Stimulated activated naive CD8-positive, alpha-beta T cell treated with anti-CD3 and anti-CD28 coated beads, Interleukin-15, Interleukin-2, amounts not matched to agents 100 ng/mL and 50 ng/mL, for 24 hours (primary cell): ENCODE results near the gene ZIC1.

ENCODE experiments used
- H3K27ac Mint-ChIP-seq: one replicate; pipeline ENCODE4 v1.8.0; 2021; ENCODE audit warnings: mild to moderate bottlenecking, mixed read lengths
- H3K27me3 Mint-ChIP-seq: one replicate; pipeline ENCODE4 v1.8.0; 2021; ENCODE audit warnings: mixed read lengths
- H3K36me3 Mint-ChIP-seq: one replicate; pipeline ENCODE4 v1.8.0; 2021; ENCODE audit warnings: low read depth, mixed read lengths
- H3K4me1 Mint-ChIP-seq: one replicate; pipeline ENCODE4 v1.8.0; 2021; ENCODE audit warnings: low read depth, mixed read lengths
- H3K4me3 Mint-ChIP-seq: one replicate; pipeline ENCODE4 v1.8.0; 2021; ENCODE audit warnings: mild to moderate bottlenecking, mixed read lengths
- H3K9me3 Mint-ChIP-seq: one replicate; pipeline ENCODE4 v1.8.0; 2021; ENCODE audit warnings: mixed read lengths

The ZIC1 gene

GRCh38 chr3:147426931-147427330, 17.8 kb downstream of the ZIC1 start:
- Mint-ChIP-seq H3K4me1 (no peaks in the 10 kb centered on the region), H3K27ac (no peak overlapping the region), H3K36me3 (no peaks in the 10 kb centered on the region), H3K4me3 (no peak overlapping the region), H3K9me3 (peaks cover 7% of the 10 kb centered on the region), H3K27me3 (peaks cover 42% of the 10 kb centered on the region)

DNA sequence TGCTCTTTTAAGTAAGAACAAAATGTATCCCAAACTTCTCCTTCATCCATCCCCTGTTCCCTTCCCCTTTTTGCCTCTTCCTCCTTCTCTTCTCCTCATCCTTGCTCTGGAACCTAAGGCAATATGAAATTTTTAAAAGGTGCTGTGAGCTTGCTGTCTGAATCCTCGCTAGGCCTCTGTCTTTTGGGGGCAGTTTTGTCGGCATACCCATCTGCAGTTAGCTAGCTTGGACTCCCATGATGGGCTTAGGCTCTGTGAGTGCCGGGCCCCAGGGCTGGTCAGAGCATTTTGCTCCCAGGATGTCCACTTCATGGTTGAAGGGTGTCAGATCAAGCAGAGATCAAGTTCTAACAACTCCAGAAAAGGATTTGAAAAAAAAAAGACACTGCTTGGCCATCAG, 18.6 kb downstream of the ZIC1 start:
- Mint-ChIP-seq H3K4me3 (no peak overlapping the region), H3K27ac (no peak overlapping the region), H3K4me1 (no peaks in the 10 kb centered on the region), H3K9me3 (peaks cover 7% of the 10 kb centered on the region), H3K27me3 (peaks cover 40% of the 10 kb centered on the region), H3K36me3 (no peaks in the 10 kb centered on the region)

GRCh38 chr3:147428326-147428725, 19.2 kb downstream of the ZIC1 start:
- H3K27me3 Mint-ChIP-seq: peaks cover 34% of the 10 kb centered on the region
- H3K27ac Mint-ChIP-seq: no peak overlapping the region
- H3K9me3 Mint-ChIP-seq: peaks cover 7% of the 10 kb centered on the region

GRCh38 chr3:147428754-147429153, 19.6 kb downstream of the ZIC1 start:
- Mint-ChIP-seq H3K9me3 (peaks cover 7% of the 10 kb centered on the region), H3K36me3 (no peaks in the 10 kb centered on the region), H3K4me1 (no peaks in the 10 kb centered on the region), H3K4me3 (no peak overlapping the region), H3K27ac (no peak overlapping the region), H3K27me3 (peaks cover 29% of the 10 kb centered on the region)

More at GRCh38 chr3:147428326-147428725, 19.2 kb downstream of the ZIC1 start:
- H3K36me3 Mint-ChIP-seq: no peaks in the 10 kb centered on the region
- H3K4me1 Mint-ChIP-seq: no peaks in the 10 kb centered on the region
- no peak overlapping the region for H3K4me3 Mint-ChIP-seq

- no peak overlapping the region for H3K4me3 Mint-ChIP-seq
- peaks cover 14% of the 10 kb centered on the region for H3K27me3 Mint-ChIP-seq
- no peaks in the 10 kb centered on the region for H3K36me3 Mint-ChIP-seq
- H3K27ac Mint-ChIP-seq: no peak overlapping the region
- no peaks in the 10 kb centered on the region for H3K4me1 Mint-ChIP-seq
- H3K9me3 Mint-ChIP-seq: peaks cover 7% of the 10 kb centered on the region
Observed at GRCh38 chr3:147431751-147432150, 22.6 kb downstream of the ZIC1 start.

GRCh38 chr3:147447224-147447623, 38.1 kb downstream of the ZIC1 start:
- Mint-ChIP-seq H3K9me3 (no peaks in the 10 kb centered on the region), H3K36me3 (no peaks in the 10 kb centered on the region), H3K27me3 (no peaks in the 10 kb centered on the region), H3K27ac (no peak overlapping the region), H3K4me3 (no peak overlapping the region), H3K4me1 (no peaks in the 10 kb centered on the region)

DNA sequence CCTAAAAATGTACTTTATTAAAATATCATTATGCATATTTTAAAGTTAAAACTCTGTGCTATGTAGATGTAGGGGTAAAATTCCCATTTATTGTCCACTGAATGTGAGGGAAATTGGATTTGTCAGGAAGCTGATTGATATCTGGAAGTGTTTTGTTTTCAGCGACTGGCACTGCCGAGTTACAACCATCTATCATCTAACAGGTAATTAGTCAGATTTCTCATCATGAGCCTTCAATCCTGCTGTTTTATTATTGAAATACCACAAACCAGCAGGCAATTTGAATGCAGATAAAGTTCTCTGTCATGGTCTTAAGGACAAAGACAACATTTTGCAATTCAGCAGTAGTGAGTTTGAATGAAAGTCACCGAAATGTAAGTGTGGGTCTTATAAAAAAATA, 40.5 kb downstream of the ZIC1 start:
- H3K27me3 Mint-ChIP-seq: no peaks in the 10 kb centered on the region
- H3K4me3 Mint-ChIP-seq: no peak overlapping the region
- no peaks in the 10 kb centered on the region for H3K36me3 Mint-ChIP-seq
- H3K4me1 Mint-ChIP-seq: no peaks in the 10 kb centered on the region
- no peak overlapping the region for H3K27ac Mint-ChIP-seq
- H3K9me3 Mint-ChIP-seq: no peaks in the 10 kb centered on the region

DNA sequence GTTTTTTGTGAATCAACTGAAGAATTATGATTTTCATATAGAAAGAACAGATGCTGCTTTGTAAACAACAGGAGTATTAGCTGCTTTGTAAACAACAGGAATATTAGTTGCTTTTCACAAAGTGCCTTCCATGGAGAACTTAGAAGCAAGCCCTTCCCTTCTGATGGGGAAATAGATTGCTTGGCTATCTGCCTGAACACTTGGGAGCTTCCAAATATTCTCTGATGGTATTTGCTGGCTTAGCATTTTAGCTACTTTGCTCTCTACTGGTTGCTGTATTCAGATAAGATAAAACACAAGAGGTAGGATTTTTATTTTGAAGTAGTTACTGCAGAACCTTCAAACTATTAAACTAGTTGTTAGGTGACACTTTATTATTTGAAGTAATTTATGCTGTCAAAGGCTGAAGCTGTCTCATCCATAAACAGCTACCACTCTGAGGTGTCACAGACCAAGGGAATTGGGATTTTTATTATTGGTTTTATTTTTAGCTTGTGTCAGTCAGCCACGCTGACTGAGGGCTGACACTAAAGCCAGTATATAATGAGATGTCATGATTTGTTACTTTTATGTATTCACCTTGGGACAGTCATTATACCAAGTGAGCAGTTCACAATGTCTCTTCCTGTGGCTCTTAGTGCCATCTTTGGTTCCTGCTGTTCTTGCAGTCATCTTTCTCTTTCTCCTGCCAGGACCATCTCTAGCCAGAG, 50.0 kb downstream of the ZIC1 start:
- Mint-ChIP-seq H3K27me3 (no peaks in the 10 kb centered on the region), H3K4me1 (no peaks in the 10 kb centered on the region), H3K9me3 (no peaks in the 10 kb centered on the region), H3K36me3 (no peaks in the 10 kb centered on the region), H3K4me3 (no peak overlapping the region), H3K27ac (no peak overlapping the region)

DNA sequence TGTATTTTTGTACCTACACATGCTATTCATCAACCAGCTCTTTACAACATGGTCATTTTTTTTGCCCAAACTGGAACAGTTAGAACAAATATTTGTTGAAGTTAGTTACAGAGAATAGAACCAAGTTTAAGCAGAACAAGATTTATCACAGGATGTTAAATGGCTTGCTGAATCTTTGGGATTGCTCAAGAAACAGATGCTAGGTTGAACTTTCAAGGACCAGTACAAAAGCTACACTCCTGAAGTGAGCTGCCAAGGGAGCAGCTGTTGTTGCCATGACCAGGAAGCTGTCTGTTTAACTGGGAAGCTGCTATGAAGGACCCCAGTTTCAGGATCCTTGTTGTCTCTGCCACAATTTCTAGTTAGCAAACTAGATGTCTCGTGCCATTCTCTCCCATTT, 53.7 kb downstream of the ZIC1 start:
- no peaks in the 10 kb centered on the region for H3K27me3 Mint-ChIP-seq
- no peak overlapping the region for H3K27ac Mint-ChIP-seq
- H3K9me3 Mint-ChIP-seq: no peaks in the 10 kb centered on the region
- no peaks in the 10 kb centered on the region for H3K4me1 Mint-ChIP-seq
- no peaks in the 10 kb centered on the region for H3K36me3 Mint-ChIP-seq
- no peak overlapping the region for H3K4me3 Mint-ChIP-seq
